HG03469 (cell line): Measurements from ENCODE around the gene GIPR.
A peak's percentile ranks its signal among the peaks of the same experiment; 100 is the strongest.
"Not testable (repeated sequence)": the region's sequence is repeated elsewhere in the genome, so short reads cannot be mapped to it uniquely, and the experiment has no call there.

Experiments used
- ATAC-seq: cut with Tn5 transposase; IDR thresholded peaks from one replicate; pipeline ENCODE4 v1.9.1; 2021; ENCODE audit warnings: mild to moderate bottlenecking, moderate library complexity, moderate number of reproducible peaks; ENCODE audit not compliant: unreplicated experiment

Gene GIPR

DNA sequence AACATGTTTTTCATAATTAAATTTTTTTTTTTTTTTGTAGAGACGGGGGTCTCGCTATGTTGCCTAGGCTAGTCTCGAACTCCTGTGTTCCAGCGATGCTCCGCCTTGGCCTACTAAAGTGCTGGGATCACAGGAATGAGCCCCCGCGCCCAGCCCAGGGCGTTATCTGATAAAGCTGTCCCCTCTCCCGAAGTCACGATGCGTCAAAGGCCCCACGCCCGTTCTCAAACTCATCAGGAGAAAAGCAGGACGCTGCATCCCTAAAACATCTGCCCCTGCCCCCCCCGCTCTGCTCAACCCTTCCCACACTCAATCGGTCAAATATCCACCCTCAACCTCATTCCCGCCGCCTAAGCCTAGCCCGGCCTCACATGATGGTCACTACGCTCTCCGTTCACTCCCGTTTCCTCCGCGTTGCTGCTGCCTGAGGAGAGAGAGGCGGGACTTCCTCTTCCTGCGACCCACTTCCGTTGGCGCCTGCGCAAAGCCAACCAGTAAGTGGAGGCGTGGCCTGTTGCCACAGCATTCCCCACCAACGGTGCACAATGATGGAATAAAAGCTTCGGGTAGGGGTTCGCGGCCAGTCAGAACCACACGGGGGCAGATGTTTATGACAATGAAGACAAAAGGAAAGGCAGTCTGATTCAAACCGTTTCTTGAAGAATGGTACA, 23.6 kb downstream of the GIPR start, which contains the start of gene SNRPD2:
Gene SNRPD2 (minus strand): TSS at position 438 of the 671 bp plus-strand sequence. CDS start 65 bp downstream, at position 373.
- ATAC-seq = peak; percentile 33

DNA sequence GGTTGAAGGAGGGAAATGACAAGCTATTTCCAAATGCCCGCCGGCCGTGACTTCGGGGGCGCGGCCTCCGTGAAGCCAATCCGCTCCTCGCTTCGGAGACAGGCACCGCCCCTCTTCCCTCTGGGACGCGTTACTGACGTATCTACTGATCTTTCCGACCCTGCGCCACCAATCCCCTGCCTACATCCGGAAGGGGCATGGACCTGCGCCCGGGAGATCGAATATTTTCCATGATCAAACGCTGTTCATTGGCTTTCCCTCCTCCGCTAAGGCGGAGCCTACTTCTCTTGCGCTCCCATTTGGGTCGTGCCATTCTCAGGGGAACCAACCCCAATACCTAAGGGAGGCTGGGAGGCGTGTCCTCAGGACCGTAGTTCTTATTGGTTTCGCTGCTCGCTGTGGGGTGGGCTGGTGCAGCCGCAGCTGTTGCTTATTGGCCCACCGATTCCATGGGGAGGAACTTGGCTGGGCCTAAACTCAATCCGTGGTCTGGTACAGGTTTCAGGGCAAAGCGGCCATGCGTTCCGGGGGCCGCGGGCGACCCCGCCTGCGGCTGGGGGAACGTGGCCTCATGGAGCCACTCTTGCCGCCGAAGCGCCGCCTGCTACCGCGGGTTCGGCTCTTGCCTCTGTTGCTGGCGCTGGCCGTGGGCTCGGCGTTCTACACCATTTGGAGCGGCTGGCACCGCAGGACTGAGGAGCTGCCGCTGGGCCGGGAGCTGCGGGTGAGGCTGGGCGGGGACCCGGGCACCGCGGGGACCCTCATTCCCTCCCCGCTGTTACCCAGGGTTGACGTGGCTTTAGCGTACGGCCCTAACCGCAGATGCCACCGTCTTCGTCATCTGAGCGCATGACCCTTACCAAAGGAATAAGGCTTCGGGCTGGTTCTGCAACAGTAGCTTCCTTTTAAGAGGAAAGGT, 24.4 kb downstream of the GIPR start, which contains the start of gene QPCTL:
Gene QPCTL (plus strand): TSS at position 480 of the 919 bp plus-strand sequence. CDS start 38 bp downstream, at position 518.
- ATAC-seq = peak; percentile 75

DNA sequence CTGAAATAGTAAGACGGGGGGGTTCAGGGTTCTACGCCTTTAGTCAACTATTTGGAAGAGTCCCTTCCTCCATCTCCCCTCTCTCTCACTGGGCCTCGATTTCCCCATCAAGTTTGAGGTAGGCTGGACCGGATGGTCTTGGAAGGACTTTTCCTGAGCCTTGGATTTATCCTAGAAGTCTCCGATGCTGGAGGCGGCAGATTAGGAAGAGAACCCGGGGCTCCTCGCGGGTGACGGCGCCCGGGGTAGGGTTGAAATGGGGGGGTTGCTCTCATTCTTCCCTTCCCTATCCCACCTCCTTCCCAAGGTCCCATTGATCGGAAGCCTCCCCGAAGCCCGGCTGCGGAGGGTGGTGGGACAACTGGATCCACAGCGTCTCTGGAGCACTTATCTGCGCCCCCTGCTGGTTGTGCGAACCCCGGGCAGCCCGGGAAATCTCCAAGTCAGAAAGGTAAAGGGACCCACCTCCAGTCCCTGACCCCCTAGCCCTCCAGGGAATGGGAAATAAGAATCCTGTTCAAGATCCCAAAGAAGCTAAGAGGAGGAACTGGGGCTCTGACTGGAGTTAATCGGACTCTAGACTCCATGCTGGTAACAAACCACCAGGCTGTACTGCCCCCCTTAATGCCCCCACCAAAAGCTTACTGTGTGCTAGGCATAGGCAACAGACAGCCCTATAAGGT, 25.2 kb downstream of the GIPR start:
- ATAC-seq = no peak

DNA sequence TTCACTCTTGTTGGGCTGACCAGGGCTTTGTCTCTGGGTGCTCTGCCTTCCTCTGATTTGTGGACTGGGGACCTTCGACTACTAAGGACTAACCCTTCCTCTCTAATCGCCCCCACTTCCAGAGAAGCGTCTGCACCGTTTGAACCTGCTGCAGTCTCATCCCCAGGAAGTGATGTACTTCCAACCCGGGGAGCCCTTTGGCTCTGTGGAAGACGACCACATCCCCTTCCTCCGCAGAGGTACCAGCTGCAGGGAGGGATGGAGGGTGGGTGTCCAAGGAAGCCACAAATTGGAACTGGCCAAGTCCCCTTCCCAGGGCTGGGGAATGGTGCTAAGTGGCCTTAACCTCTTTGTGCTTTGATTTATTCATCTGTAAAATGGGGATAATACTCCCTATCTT, 33.7 kb downstream of the GIPR start:
- ATAC-seq = no peak

DNA sequence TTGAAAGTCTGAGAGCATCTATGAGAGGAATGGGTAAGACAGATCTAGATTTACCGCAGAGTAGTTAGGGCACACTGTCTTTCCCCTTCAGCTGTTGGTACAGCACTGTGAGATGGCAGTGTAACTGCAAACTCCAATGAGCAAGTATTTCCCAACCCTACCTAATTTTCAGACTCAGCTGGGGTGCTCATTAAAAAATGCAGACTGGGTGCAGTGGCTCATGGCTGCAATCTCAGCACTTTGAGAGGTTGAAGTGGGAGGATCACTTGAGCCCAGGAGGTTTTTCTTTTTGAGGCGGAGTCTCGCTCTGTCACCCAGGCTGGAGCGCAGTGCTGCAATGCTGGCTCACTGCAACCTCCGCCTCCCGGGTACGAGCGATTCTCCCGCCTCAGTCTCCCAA, 37.1 kb downstream of the GIPR start:
- ATAC-seq = no peak

DNA sequence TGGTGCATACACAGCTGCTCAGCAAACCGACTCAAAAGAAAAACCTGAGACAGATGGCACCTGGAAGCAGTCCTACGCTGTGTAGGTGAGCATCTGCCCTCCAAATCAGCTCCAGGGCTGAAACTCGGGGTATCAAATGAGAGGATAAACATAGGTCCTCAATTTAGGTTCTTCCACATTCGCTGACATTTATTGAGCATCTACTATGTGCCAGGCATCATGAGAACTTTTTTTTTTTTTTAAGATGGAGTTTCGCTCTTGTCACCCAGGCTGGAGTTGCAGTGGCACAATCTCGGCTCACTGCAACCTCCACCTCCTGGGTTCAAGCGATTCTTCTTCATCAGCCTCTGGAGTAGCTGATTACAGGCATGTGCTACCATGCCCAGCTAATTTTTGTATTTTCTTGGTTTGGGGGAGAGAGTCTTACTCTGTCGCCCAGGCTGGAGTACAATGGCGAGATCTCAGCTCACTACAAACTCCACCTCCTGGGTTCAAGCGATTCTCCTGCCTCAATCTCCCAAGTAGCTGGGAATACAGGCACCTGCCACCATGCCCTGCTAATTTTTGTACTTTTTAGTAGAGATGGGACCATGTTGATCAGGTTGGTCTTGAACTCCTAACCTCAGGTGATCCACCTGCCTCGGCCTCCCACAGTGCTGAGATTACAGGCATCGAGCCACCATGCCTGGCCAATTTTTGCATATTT, 37.8 kb downstream of the GIPR start:
- ATAC-seq = no peak

DNA sequence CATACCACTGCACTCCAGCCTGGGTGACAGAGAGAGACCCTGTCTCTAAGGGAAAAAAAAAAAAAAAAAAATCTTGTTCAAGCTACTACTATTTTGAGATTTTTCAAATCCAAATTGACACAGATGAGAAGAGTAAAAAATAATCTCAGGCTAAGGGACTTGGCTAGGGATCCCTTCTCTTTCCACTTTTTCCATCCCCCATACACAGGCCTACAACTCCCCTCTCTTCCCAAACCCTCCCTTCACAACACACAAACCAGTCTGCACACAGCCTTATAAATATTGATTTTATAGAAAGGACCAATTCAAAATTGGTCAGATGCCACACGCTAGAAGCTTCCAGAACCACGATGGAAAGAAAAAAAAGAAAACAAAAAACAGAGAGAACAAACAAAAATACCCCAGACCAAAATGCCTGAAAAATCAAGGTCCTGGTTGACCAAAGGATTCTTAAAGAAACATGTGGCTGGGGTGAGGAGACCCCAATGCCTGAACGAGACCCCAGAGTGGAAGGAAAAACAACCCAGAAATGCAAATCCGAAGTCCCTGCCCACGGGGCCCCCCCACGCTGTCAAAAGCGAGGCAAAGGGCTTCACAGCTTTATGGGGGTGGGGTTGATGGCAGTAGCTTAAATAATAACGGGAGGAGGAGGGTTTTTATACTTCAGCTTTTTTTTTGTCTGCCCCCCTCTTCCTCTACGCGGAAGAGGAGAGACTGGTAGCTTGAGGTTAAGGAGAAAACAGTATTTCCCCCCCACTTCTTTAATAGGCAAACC, 42.5 kb downstream of the GIPR start:
- ATAC-seq = no peak

DNA sequence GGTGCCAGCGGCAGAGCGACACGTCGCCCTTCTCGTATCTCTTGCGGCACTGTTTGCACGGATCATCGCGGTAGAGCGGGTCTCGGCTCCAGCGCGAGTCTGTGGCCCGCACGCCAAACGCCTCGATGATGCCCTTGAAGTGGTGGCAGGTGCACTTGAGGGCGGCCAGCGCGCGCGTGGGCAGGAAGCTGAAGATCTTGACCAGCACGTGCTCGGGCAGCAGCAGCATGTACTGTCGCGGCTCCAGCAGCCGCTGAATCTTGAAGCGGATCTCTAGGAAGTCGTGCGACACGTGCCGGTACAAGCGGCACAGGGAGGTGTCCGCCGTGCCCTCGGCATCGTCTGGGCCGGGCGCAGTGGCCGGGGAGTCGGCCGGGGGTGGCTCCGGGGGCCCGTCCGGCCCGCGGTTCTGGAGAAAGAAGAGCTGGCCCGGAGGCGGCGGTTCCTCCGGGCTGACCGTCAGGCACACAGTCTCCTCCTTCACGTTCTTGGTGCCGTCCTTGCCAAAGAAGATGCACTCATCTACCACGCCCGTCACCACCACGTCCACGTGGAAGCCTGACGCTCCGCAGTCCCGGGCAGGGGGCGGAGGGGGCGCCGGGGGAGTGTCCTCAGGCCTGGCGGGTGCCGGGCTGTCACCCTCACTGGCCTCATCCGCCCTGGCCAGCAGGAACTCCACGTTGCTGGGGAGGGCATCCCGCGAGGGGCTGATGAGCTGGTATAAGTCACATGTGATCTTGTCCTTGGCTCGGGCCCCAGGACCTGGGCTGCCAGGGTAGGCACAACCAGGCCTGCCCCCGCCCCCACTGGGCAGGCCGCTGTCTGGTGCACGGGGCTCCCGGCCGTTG, 44.1 kb downstream of the GIPR start:
- no peak for ATAC-seq

DNA sequence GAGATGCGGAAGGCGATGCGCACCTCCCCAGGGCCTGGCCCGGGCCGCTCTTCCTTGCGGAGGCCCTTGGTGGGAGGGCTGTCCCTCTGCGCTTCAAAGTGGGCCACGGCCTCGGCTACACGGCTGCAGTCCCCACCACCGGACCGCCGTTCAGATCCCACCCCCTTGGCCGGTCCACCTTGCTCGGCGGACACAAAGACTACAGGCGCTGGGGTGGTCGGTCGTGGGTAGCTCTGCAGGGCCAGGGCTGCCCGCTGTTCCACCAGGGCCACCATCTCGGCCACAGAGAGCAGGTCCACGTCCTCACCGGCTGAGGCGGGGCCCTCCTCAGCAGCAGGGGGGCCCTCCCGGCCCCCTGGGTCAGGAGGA, 44.7 kb downstream of the GIPR start:
- no peak for ATAC-seq

DNA sequence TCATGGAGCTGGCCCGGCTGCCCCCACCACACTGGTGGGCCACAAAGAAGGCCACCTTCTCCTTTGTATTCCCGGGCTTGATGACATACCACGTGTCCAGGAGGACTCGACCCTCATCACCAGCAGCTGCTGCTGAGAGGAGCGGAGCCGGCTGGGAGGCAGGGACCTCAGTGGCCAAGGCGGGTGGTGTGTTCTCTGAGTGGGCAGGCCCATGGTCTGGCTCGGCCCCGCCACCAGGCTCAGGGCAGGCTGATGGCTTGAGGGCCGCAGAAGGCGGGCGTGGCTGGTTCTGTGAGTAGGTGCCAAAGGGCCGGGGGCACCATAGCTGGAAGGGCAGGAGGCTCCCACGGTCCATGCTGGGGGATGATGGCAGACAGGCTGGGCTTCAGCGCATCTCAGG, 45.1 kb downstream of the GIPR start:
- ATAC-seq = no peak

DNA sequence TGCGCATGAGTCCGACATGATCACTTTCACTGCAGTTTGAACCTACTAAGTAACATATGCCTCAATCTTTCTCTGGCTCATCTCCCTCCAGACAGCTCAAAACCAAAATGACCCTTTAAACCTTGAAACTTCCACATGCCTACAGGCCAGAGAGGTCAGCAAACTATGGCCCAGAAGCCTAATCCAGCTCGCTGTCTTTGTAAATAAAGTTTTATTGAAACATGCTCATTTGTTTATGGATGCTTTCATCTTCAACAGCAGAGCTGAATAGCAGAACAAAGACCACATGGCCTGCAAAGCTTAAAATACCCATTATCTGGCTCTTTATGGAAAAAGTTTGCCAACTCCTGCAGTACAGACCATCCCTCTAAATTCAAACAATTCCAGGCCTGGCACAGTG, 47.1 kb downstream of the GIPR start:
- ATAC-seq = no peak

DNA sequence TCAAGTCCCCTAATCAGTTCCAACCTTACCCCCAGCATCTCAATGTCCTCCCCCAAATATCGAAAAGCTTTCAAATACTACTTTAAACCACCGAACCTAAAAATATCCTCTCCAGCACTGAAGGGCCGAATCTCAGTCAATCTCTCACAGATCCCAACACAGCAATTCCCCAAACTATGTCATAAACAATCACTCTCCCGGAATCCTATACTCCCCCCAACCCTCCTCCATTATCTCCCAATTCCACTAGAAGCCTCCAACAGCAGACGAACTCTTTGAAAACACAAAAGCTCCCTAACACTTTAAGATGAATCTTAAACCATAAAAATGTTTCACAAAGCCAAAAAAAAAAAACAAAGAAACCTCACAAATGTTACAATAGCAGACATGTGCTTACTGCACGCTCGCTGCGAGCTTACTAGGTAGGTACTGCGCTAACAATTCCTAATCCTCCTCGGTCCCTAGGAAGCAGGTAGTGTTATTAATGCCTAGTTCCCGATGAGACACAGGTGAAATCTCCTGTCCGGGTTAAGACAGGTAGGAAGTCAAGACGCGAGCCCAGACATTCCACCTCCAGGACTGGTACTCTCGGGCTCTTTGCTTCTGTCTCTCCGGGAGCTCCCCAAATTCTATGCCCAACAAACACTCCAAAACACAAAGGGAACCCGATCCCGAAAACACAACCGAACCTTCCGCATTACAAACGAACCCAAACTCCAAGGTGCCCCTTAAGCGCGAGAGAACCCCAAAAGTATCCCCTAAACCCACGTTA, 48.5 kb downstream of the GIPR start:
- no peak for ATAC-seq

DNA sequence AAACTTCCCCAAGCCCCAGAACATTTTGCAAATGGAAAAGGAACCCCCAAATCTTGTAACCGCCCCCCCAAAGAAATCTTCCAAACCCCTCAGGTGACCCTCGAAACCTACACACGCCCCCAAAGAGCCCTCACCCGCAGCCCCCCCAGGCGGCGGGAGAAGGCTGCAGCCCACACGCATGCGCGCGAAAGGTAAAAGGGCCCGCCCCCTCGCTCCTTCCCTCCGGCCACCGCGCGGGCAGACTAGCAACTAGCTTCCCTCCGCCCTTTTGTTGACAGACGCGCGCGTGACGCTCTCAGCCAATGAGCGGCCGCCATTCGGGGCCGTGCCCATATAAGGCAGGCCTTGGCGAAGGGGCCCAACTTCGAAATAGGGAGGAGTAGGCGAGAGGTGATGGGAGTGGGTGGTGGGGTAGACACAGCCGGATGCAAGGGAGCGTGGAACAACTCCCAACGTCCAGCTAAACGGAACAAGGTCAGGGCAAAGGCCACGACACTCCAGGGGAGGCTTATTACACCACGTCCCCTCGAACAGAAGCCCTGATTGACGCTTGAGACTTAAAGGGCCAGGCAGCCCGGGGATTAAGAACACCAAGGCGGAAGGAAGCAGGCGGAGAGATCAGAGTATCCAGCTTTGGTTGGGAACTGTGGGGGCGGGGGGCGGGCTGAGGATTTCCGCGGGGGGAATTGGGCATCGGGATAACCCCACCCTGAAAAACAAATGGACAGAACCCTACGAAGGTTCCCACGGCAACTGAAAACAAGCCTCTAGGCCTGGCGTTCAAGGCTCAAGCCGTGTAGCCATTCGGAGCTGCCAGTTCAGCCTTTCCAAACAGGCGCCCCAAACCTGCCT, 49.3 kb downstream of the GIPR start:
- peak; percentile 78 for ATAC-seq

DNA sequence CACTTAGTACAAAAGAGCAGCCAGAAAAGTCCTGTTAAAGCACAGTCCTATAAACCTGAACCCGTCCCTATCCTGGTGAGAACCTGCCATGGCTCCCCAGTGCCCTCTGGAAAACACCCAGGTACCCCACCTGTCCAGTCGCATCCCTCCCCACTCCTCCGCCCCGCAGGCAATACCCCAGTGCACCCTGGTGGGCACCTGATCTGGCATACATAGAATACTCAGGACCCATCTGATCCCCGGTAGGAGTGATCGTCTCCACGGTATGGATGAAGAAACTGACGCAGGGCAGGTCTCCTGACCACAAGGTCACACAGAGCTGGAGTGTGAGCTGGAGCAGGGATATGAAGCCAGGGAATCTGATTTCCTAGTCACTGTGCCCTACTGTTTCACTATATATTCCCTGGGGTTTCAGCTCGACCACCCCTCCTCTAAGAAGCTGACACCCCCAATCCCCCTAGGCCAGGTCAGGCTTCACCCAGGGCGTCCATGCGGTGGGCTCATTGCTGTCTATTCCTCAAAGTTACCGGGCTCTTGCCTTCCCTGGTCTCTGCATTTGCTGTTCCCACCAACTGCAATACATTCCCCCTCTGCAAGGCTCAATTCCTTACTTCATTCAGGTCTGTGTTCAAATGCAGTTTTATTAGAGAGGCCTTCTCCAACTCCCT, 50.1 kb downstream of the GIPR start:
- no peak for ATAC-seq

DNA sequence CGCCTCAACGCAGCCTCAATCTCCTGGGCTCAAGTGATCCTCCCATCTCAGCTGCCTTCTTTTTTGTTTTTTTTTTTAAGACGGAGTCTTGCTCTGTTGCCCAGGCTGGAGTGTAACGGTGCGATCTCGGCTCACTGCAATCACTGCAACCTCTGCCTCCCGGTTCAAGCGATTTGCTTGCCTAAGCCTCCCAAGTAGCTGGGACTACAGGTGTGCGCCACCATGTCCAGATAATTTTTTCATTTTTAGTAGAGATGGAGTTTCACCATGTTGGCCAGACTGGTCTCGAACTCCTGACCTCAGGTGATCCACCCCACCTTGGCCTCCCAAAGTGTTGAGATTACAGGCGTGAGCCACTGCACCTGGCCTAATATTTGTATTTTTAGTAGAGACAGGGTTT, 52.0 kb downstream of the GIPR start:
- ATAC-seq = not testable (repeated sequence)

DNA sequence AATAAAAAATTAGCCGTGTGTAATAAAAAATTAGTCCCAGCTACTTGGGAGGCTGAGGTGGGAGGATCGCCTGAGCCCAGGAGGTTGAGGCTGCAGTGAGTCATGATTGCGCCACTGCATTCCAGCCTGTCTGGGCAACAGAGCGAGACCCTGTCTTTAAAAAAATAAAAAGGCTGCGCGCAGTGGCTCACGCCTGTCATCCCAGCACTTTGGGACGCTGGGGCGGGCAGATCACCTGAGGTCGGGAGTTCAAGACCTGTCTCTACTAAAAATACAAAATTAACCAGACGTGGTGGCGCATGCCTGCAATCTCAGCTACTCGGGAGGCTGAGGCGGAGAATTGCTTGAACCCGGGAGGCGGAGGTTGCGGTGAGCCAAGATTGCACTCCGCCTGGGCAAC, 60.7 kb downstream of the GIPR start:
- ATAC-seq = not testable (repeated sequence)

DNA sequence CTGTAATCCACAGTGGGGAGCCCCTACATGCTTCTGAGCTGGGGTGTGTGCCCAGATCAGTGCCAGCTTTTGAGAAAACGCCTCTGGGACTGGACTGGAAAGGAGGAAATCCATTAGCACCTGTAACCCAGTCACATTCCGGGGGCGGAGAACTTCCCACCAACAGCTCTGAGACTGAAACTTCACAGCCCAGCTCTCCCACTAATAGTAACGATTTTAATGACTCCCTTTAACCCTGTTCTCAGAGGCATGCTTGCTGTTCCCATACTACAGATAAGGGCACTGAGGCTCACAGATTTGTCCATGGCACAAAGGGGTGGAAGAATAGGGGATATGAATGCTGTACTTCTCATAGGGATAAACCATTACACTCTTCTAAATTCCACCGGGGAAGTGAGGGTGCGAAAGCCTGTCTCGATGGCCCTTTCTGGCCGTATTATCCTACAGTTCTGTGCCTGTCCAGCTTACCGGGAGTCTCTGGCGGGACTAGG, 61.8 kb downstream of the GIPR start:
- no peak for ATAC-seq
